NCI-H2107 (cell line): ENCODE measurements around the gene ABHD17A.

ENCODE experiments used
- DNase-seq: peaks from one replicate; lab custom pipeline; 2025; lab: John Stamatoyannopoulos, UW

ABHD17A gene

GRCh38 chr19:1885398-1886119 lies at the start of gene ABHD17A:
Gene ABHD17A (minus strand): TSS chr19:1885496. CDS start chr19:1881566, 3,930 bp downstream.
- peak; percentile 77 for DNase-seq

GRCh38 chr19:1933942-1934341 lies 48.6 kb upstream of the ABHD17A start:
- no peak for DNase-seq

- no peak for DNase-seq
These were observed 47.9 kb upstream of the ABHD17A start for GRCh38 chr19:1933244-1933643.

GRCh38 chr19:1932395-1932794 lies 47.1 kb upstream of the ABHD17A start:
- no peak for DNase-seq

GRCh38 chr19:1931445-1931844 lies 46.1 kb upstream of the ABHD17A start:
- DNase-seq = no peak

- peak; percentile 47 for DNase-seq
These were observed 43.9 kb upstream of the ABHD17A start for GRCh38 chr19:1929021-1929742.

- no peak for DNase-seq
These were observed 40.2 kb upstream of the ABHD17A start for GRCh38 chr19:1925544-1925943.

- no peak for DNase-seq
These were observed 39.1 kb upstream of the ABHD17A start for GRCh38 chr19:1924320-1924961.

GRCh38 chr19:1923319-1923718 lies 38.0 kb upstream of the ABHD17A start:
- DNase-seq = no peak

GRCh38 chr19:1922803-1923202 lies 37.5 kb upstream of the ABHD17A start:
- DNase-seq = no peak

GRCh38 chr19:1921825-1922224 lies 36.5 kb upstream of the ABHD17A start:
- no peak for DNase-seq

GRCh38 chr19:1921326-1921725 lies 36.0 kb upstream of the ABHD17A start:
- no peak for DNase-seq

GRCh38 chr19:1920644-1921043 lies 35.3 kb upstream of the ABHD17A start:
- no peak for DNase-seq

- DNase-seq = no peak
These were observed 33.7 kb upstream of the ABHD17A start for GRCh38 chr19:1918975-1919374.

- no peak for DNase-seq
These were observed 32.6 kb upstream of the ABHD17A start for GRCh38 chr19:1917926-1918325.

GRCh38 chr19:1917146-1917545 lies 31.9 kb upstream of the ABHD17A start:
- no peak for DNase-seq

GRCh38 chr19:1914826-1915341 lies 29.6 kb upstream of the ABHD17A start:
- DNase-seq = no peak

GRCh38 chr19:1913781-1914577 lies 28.7 kb upstream of the ABHD17A start:
- no peak for DNase-seq

GRCh38 chr19:1912760-1913505 lies 27.6 kb upstream of the ABHD17A start:
- no peak for DNase-seq

- DNase-seq = no peak
These were observed 26.7 kb upstream of the ABHD17A start for GRCh38 chr19:1911995-1912394.

GRCh38 chr19:1911098-1911497 lies 25.8 kb upstream of the ABHD17A start:
- no peak for DNase-seq
